Measurements from ENCODE around the gene KIF21B.

DNA sequence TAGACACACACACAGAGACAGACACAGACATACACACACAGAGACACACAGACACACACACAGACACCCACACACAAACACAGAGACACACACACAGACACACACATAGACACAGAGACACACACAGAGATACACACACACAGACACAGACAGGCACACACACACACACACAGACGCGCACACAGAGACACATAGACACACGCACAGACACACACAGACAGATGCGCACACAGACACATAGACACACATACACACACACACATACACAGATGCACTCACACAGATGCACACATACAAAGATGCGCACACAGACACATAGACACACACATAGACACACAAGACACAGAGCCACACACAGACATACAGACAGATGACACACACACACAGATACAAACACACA is 16.0 kb downstream of the KIF21B start:
- TF ChIP-seq, protein P1, sequence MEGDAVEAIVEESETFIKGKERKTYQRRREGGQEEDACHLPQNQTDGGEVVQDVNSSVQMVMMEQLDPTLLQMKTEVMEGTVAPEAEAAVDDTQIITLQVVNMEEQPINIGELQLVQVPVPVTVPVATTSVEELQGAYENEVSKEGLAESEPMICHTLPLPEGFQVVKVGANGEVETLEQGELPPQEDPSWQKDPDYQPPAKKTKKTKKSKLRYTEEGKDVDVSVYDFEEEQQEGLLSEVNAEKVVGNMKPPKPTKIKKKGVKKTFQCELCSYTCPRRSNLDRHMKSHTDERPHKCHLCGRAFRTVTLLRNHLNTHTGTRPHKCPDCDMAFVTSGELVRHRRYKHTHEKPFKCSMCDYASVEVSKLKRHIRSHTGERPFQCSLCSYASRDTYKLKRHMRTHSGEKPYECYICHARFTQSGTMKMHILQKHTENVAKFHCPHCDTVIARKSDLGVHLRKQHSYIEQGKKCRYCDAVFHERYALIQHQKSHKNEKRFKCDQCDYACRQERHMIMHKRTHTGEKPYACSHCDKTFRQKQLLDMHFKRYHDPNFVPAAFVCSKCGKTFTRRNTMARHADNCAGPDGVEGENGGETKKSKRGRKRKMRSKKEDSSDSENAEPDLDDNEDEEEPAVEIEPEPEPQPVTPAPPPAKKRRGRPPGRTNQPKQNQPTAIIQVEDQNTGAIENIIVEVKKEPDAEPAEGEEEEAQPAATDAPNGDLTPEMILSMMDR (conservative IDR thresholded peaks at IDR 0.05; ENCODE audit: low read depth, low read length), result no peak
- no peak for TF ChIP-seq MAFK (IDR thresholded peaks at IDR 0.05; ENCODE audit: low read depth, low read length)

Measured in IMR-90 (cell line).